Mesenteric fat pad (tissue), 1 donor: ENCODE measurements around the gene LST1. TPM values are rescaled to one million over a fixed set of nuclear protein-coding genes. Genes with fewer than 3 reads are reported as not detected.

ENCODE experiments used
- DNase-seq: peaks from one replicate; pipeline ENCODE4 v3.0.0-alpha.2; 2020; ENCODE audit warnings: low spot score
- total RNA-seq: library from RNA; stranded (reverse); fragmentation: NEBNext Ultra II Directional; extraction: Animal tissue kit (Norgen Biotek cat#: 25700); gene quantifications from one replicate; pipeline ENCODE4 v1.2.1, GENCODE V29; 2021
- donor health status: DM: yes; HTN: yes; CAD: no.

Gene LST1
- total RNA-seq, 1 donor from 2014 or later, result 23.8 TPM

DNA sequence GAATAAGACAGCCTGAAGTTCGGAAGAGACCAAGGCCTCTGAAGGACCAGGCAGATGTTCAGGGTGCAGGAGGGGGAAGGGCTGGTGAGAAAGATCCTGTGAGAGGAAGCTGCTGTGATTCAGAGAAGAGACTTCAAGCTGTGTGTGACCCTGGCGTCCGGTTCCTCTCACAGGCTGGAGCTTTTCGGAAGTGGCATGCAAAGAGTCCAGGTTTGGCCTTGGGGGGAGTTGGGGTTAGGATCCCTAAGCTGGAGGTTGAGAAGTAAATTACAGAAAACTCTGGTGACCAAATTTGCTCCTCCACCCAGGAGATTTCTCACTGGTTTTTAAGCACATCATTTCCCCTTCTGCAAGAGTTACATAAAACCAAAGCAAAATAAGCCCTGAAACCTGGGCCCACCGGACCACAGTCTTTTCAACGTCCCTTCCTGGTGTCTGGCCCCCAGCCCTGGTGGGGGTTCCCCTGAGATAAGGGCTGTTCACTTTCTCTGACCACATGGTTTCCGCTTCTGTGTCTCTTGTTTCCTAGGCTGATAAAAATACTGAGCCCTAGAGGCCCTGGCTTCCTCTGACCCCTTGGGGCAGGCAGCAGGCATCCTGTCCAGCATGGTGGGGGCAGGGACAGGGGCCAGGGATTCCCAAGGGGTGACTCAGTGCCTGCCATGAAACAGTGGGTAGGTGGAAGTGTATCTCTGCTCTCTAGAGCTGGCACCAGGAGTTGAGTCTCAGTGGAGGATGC is 25.9 kb upstream of the LST1 start:
- no peak for DNase-seq

DNA sequence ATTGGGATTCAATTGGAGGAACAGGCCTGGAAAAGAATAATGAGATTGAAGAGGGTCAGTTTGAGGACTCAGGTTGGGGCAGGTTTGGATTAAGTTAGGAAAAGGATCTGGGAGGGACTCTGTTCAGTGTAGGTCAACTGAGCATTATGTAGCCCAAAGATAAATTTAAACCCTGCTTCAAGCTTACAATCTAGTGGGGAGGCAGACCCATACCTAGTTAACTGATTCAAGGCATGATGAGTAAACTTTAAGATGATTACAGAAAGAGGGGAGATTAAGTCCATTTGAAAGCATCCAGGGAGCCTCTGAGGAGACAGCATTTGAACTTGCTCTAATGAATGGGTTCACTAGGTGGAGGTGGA is 25.4 kb upstream of the LST1 start:
- no peak for DNase-seq

GRCh38 chr6:31567531-31568370 is 18.3 kb upstream of the LST1 start:
- DNase-seq, result no peak

DNA sequence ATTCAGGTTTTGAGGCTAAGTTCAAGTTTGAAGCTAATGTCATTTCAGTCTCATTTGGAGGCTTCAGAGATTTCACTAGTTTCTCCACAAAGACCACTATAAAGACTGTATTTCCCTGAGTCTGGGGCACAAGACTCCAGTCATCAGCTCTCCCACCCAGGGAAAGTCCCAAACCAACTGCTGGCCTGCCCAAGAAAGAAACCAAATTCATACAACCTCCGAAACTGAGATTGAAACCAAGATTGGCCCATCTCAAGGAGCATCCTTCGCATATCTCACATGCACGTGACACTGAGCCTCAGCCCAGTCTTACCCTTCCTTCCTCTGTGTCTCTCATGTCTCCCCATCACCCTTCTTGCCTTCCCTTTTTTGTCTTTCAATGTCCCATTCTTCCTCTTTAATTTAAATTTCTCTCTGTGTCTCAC is 17.5 kb upstream of the LST1 start:
- no peak for DNase-seq

- no peak for DNase-seq
Measured at GRCh38 chr6:31569861-31570536, 16.1 kb upstream of the LST1 start.

DNA sequence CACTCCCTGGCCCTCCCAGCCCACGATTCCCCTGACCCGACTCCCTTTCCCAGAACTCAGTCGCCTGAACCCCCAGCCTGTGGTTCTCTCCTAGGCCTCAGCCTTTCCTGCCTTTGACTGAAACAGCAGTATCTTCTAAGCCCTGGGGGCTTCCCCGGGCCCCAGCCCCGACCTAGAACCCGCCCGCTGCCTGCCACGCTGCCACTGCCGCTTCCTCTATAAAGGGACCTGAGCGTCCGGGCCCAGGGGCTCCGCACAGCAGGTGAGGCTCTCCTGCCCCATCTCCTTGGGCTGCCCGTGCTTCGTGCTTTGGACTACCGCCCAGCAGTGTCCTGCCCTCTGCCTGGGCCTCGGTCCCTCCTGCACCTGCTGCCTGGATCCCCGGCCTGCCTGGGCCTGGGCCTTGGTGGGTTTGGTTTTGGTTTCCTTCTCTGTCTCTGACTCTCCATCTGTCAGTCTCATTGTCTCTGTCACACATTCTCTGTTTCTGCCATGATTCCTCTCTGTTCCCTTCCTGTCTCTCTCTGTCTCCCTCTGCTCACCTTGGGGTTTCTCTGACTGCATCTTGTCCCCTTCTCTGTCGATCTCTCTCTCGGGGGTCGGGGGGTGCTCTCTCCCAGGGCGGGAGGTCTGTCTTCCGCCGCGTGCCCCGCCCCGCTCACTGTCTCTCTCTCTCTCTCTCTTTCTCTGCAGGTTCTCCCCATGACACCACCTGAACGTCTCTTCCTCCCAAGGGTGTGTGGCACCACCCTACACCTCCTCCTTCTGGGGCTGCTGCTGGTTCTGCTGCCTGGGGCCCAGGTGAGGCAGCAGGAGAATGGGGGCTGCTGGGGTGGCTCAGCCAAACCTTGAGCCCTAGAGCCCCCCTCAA is 13.8 kb upstream of the LST1 start, which contains the start of gene LTA:
TSS of gene LTA (plus strand) at position 249 of the 871 bp plus-strand sequence. CDS start at position 703, 454 bp downstream.
- no peak for DNase-seq

DNA sequence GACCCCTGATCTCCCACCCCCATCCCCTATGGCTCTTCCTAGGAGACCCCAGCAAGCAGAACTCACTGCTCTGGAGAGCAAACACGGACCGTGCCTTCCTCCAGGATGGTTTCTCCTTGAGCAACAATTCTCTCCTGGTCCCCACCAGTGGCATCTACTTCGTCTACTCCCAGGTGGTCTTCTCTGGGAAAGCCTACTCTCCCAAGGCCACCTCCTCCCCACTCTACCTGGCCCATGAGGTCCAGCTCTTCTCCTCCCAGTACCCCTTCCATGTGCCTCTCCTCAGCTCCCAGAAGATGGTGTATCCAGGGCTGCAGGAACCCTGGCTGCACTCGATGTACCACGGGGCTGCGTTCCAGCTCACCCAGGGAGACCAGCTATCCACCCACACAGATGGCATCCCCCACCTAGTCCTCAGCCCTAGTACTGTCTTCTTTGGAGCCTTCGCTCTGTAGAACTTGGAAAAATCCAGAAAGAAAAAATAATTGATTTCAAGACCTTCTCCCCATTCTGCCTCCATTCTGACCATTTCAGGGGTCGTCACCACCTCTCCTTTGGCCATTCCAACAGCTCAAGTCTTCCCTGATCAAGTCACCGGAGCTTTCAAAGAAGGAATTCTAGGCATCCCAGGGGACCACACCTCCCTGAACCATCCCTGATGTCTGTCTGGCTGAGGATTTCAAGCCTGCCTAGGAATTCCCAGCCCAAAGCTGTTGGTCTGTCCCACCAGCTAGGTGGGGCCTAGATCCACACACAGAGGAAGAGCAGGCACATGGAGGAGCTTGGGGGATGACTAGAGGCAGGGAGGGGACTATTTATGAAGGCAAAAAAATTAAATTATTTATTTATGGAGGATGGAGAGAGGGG is 12.6 kb upstream of the LST1 start:
- no peak for DNase-seq

DNA sequence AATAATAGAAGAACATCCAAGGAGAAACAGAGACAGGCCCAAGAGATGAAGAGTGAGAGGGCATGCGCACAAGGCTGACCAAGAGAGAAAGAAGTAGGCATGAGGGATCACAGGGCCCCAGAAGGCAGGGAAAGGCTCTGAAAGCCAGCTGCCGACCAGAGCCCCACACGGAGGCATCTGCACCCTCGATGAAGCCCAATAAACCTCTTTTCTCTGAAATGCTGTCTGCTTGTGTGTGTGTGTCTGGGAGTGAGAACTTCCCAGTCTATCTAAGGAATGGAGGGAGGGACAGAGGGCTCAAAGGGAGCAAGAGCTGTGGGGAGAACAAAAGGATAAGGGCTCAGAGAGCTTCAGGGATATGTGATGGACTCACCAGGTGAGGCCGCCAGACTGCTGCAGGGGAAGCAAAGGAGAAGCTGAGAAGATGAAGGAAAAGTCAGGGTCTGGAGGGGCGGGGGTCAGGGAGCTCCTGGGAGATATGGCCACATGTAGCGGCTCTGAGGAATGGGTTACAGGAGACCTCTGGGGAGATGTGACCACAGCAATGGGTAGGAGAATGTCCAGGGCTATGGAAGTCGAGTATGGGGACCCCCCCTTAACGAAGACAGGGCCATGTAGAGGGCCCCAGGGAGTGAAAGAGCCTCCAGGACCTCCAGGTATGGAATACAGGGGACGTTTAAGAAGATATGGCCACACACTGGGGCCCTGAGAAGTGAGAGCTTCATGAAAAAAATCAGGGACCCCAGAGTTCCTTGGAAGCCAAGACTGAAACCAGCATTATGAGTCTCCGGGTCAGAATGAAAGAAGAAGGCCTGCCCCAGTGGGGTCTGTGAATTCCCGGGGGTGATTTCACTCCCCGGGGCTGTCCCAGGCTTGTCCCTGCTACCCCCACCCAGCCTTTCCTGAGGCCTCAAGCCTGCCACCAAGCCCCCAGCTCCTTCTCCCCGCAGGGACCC is 11.7 kb upstream of the LST1 start:
- DNase-seq, result no peak

GRCh38 chr6:31575335-31575901 is 10.7 kb upstream of the LST1 start, which contains the start of gene TNF:
Gene TNF, plus strand, starts transcription at chr6:31575565. Its CDS starts 177 bp downstream, at chr6:31575742.
- DNase-seq, result no peak

DNA sequence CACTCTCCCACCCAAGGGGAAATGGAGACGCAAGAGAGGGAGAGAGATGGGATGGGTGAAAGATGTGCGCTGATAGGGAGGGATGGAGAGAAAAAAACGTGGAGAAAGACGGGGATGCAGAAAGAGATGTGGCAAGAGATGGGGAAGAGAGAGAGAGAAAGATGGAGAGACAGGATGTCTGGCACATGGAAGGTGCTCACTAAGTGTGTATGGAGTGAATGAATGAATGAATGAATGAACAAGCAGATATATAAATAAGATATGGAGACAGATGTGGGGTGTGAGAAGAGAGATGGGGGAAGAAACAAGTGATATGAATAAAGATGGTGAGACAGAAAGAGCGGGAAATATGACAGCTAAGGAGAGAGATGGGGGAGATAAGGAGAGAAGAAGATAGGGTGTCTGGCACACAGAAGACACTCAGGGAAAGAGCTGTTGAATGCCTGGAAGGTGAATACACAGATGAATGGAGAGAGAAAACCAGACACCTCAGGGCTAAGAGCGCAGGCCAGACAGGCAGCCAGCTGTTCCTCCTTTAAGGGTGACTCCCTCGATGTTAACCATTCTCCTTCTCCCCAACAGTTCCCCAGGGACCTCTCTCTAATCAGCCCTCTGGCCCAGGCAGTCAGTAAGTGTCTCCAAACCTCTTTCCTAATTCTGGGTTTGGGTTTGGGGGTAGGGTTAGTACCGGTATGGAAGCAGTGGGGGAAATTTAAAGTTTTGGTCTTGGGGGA is 10.0 kb upstream of the LST1 start:
- no peak for DNase-seq

DNA sequence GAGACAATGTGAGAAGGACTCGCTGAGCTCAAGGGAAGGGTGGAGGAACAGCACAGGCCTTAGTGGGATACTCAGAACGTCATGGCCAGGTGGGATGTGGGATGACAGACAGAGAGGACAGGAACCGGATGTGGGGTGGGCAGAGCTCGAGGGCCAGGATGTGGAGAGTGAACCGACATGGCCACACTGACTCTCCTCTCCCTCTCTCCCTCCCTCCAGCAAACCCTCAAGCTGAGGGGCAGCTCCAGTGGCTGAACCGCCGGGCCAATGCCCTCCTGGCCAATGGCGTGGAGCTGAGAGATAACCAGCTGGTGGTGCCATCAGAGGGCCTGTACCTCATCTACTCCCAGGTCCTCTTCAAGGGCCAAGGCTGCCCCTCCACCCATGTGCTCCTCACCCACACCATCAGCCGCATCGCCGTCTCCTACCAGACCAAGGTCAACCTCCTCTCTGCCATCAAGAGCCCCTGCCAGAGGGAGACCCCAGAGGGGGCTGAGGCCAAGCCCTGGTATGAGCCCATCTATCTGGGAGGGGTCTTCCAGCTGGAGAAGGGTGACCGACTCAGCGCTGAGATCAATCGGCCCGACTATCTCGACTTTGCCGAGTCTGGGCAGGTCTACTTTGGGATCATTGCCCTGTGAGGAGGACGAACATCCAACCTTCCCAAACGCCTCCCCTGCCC is 9.0 kb upstream of the LST1 start:
- DNase-seq, result no peak

- DNase-seq, result no peak
Measured at GRCh38 chr6:31577579-31577966, 8.5 kb upstream of the LST1 start.

DNA sequence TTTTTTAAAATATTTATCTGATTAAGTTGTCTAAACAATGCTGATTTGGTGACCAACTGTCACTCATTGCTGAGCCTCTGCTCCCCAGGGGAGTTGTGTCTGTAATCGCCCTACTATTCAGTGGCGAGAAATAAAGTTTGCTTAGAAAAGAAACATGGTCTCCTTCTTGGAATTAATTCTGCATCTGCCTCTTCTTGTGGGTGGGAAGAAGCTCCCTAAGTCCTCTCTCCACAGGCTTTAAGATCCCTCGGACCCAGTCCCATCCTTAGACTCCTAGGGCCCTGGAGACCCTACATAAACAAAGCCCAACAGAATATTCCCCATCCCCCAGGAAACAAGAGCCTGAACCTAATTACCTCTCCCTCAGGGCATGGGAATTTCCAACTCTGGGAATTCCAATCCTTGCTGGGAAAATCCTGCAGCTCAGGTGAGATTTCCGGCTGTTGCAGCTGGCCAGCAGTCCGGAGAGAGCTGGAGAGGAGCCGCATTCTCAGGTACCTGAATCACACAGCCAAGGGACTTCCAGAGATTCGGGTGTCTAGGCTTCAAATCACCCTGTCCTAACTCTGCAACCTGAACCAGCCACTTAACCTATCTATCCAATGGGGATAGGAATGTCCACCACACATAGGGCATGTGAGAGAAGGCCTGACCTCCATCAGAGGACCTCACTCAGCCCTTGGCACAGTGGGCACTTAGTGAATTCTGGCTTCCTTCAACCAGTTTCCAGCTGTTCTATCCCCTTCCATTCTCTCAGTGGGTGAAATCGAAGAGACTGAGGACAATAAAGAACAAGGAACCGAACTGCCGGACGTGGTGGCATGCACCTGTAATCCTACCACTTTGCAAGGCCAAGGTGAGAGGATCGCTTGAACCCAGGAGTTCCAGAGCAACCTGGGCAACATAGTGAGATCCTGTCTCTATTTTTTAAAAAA is 7.6 kb upstream of the LST1 start:
- no peak for DNase-seq

DNA sequence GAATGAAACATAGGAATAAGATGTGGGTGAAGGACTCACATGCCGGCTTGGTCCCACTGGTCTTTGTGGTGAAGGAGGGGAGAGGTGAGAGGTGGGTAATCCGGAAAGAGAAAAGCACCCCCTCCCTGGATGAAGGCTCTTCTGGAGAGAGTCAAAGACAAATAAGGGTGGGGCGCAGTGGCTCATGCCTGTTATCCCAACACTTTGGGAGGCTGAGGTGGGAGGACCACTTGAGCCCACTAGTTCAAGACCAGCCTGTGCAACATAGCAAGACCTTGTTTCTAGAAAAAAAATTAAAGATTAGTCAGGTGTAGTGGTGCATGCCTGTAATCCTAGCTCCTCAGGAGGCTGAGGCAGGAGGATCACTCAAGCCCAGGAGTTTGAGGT is 7.0 kb upstream of the LST1 start:
- DNase-seq, result no peak

DNA sequence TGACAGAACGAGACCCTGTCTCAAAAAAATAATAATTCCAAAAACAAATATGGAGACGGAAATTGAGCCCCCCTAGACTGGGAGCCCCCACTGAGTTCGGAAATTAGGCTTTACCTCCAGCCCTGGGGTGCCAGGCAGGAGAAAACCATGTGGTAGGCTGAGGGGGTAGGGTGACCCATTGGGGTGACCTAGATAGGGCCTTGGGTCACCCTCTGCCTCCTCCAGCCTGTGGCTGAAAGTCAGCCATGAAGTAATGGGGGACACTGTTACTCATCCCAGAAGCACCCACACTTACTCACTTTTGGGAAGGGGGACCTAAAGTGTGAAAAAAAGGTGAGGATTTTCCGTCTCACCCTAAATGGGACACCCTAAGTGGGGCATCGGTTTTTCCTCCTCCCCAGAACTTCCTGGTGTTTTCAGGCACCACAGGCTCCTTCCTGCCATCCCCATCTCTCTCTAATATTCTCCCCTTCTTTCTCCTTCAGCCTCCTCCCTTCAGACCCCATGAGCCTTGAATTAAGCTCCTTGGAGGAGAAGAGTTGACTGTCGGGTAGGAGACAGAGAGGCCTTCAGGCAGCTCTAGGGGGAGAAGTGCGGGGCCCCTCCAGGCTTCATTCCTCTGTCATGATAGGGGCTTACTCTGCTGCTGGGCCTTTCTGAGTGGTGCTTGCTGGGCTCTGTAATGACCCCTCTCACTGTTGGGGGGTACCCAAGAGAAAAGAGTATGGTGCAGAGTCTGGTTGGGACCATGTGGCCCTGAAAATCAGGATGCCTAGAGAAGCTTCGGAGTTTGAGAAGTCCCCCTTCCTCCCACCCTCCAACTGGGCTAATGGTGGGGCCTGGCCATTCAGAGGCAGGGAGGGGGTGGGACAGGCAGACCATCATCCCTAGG is 6.3 kb upstream of the LST1 start:
- DNase-seq, result no peak
